Stimulated activated CD8-positive, alpha-beta memory T cell treated with anti-CD3 and anti-CD28 coated beads, Interleukin-4, amount 100 ng/mL, for 24 hours (primary cell): ENCODE measurements around the gene MMS22L.
"Not testable (repeated sequence)": the region's sequence is repeated elsewhere in the genome, so short reads cannot be mapped to it uniquely, and the experiment has no call there.

Experiments
- DNase-seq: peaks from one replicate; pipeline ENCODE4 v3.0.0-alpha.2; 2020; ENCODE audit warnings: low read depth

The MMS22L gene

DNA sequence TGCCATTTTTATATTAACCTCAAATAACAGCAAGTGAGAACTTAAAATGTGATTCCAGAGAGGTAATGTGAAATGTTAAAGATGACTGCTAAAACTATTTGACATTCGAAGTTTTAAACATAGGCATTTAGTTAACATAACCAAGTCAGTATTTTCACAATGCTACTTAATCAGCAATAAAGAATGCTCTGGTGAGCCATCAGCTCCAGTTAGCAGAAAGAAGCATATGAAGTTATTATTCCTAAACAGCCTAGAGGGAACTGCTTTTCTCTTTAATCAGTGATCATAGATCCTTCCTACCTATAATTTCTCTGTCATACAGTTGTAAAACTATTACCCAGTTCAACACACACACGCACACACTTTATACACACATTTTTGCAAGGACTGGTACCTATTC, 60.1 kb downstream of the MMS22L start:
- DNase-seq: no peak

DNA sequence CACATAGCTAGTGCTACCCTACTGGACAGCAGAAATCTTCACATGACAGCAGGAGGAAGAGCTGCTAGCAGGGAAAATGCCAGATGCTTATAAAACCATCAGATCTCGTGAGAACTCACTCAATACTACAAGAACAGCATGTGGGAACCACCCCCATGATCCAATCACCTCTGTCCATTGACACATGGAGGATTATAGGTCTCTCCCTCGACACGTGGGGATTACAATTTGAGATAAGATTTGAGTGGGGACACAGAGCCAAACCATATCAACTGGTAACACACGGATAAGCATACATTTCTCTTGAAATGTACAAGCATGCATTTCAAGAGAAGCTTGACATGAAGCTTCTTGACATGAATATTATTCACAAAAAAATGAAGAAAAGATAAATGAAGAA, 64.1 kb downstream of the MMS22L start:
- DNase-seq: no peak

DNA sequence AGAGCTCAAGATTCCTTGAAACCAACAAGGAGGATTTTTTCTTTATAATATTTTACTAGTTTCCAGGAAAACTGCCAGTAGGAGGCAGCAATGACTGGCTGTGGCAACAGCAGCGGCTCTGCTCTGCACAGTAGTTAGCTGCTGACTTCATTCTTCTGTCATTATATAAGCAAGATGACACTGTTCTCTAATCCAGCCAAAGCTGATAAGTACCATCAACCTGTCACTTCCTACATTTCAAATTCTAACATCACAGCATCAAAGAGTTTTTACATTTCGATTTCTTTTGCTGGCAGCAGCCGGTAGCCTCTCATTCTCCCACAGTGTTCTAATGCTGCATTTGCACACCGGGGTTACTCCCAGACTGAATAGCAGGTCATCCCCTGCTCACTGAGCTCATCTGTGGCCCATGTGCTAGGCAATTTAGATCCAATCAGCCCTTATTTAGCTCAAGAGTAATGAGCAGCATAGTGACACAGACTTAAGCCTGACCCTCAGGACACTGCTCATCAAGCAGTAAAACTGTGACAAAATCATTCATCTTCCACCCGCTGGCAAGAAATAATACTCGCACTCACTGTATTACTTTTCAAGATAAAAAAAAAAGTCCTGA, 67.8 kb downstream of the MMS22L start:
- no peak for DNase-seq

DNA sequence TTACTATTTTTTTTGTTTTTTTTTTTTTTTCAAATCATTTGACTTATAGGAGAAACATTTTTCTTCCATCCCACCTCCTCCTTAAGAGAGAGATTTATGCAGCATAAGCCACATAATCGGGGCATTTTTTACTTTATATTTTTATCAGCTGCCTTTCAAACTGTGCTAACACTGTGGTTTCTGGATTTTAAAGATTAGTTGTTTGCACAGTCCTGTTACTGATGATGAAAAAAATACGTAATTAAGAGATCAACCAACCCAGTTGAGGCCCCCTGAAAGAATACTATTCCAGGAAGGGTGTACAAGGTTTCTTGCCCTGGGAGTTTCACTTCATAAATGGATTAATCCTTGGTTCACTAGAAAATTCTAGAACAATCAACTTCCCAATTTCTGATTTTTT, 68.3 kb downstream of the MMS22L start:
- no peak for DNase-seq

DNA sequence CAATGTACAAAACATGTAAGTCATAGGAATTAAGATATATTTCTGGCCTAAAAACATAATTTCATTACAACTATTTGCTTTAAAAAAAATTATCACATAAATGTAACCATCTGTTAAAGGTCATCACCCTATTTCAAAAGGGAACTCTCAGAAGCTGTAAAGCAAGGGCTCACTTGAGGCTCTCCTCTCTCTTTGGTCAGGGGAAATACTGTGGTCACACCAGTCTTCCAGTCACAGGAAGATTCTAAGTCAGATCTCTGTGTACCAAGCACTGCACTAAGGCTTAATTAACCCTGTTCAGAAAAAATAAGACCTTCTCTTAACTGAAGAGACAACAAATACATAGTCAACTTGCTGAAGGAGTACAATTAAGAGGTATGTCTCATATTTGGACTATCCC, 75.6 kb downstream of the MMS22L start:
- no peak for DNase-seq

DNA sequence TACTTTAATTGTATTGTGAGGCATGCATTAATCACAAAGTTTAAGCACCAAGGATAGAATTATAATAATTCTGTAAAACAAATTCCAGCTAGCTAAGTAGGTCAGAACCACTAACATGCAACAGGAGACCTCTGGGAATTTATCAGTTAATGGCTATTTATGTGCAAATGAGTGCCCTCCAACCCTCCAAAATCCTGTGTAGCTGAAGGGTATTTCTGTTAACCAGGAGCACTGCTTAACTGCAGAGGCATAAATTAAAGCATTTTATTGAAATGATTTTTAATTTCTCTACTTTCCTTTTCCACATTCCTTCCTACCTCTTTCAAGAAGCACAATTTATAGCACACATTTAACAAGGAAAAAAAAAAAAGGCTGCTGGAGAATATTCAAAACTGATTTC, 77.0 kb downstream of the MMS22L start:
- DNase-seq: no peak

DNA sequence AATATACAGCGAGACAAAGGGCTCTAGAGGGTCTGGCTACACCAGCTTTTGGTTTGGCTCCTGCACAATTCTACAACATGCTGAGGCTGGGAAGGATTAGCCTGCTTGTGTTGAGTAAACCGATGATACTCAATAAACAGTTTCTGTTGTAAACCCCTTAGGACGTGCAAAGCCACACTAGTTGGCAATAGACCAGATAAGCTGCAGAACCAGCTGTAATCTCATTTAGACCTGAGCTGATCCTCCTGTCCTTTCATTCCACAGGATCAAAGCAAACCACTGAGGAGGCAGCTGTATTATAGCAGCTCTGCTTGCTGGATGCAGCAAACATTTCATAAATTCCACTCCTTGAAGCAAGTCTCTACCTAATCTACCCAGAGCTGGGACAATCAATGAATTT, 79.7 kb downstream of the MMS22L start:
- no peak for DNase-seq

DNA sequence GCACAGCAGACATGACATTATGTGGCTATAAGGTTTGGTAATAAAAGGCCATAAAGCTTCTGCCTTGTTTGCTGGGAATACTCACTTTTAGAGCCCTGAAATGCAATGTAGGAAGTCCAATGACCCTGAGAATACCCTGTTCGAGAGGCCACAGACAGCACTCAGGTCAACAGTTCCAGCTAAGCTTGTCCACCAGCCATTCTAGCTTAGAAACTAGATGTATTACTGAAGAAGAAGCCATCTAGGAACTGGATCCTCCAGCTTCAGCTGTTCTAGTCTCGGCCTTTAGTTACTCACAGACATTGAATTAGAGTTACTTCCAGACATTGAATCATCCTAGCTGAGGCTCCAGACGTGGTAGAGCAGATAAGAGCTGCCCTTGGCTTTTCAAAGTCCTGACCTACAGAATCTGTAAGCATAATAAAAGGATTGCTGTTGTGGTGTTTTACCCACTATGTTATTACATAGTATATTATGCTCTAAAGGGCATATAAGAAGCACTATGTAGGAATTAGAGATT, 84.9 kb downstream of the MMS22L start:
- DNase-seq: no peak

DNA sequence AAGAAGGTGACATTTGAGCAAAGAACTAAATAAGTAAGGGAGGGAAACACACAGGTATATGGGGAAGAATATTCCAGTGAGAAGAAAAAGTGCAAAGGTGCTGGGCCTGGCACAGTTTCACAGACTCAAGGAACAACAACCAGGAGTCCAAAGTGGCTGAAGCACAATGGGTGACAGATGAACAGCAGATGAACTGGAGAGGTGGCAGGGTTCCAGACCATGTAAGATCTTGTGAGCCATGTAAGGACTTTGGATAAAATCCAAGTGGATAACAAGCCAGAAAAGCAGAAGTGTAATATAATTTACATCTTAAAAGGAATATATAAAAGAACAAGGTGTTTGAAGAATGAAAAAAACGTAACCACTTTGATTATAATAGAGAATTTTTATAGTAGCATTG, 87.9 kb downstream of the MMS22L start:
- DNase-seq: no peak

DNA sequence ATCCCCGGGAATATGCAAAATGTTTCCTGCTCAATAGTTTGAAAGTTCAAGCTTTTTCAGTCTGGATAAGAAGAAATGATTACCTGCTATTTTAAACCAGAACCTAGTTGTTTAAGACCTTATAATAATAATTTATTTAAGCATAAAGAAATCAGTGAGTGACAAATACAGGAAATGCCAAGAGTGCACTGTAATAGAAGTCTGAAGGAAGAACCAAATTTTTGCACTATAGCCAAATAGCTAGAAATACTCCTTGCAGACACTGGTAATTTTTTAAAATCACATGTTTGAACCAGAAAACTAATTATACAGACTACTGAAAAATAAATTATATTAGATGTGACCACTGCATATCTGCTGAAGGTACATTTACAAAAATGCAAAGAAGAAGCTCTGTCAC, 93.2 kb downstream of the MMS22L start:
- DNase-seq: no peak

DNA sequence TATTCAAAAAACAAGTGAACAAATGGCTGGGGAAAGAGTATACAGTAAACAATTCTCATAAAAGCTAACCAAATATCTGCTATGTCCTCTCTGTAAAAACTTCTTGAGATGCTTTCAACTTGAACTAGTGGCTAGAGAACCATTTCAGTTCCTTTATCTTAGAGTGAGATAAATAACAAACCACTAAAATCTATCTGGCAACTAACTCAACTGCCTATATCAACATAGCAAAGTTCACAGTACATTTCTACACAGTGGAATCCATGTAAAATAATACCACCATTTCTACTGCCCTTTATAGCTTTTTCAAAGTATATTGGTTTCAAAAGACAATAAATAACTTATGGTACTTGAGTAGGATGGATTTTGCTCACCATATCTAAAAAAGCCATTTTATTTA, 95.1 kb downstream of the MMS22L start:
- DNase-seq: no peak

DNA sequence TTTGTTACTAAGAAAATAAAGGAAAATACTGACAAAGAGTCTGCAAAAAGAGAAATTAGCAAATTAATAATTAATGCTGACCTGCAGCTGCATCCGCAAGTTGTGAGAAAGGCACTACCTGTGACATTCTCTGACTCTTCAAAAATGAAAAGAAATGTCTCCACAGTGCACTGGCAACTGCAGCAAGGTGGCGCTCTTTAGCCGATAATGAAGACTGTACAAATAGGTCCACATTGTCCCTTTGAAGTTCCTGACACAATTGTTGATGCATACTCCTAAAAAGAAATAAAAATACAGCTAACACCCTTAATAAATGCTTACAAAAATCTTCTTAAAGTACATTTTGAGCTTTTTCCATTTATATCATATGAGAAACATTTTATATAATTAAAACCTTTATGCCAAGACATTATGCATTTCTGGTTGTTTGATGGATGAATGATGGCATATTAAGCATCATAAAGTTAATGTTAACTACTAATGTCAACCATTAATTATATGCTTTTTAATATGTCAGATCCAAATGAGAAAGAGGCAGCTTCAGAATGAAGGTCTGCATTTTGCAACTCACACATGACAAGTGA, 96.5 kb downstream of the MMS22L start:
- DNase-seq: peak; percentile 28

DNA sequence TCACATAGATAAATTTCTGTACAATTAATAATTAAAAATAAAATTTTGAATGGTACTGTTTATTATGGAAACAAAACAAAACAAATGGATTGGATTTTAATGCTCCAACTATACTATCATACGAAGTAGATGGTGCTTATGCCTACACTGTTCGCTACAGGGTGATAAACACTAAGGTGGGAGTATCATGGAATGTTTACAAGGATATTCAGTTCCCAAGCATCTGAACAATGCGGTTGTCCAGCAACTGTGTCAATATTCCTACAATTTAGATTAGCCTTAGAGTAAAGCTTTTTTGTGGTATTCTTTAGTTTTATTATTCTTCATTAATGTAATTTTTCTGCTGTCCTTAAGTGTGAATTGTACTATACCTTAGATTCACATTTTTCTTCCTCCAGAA, 105.1 kb downstream of the MMS22L start:
- no peak for DNase-seq

DNA sequence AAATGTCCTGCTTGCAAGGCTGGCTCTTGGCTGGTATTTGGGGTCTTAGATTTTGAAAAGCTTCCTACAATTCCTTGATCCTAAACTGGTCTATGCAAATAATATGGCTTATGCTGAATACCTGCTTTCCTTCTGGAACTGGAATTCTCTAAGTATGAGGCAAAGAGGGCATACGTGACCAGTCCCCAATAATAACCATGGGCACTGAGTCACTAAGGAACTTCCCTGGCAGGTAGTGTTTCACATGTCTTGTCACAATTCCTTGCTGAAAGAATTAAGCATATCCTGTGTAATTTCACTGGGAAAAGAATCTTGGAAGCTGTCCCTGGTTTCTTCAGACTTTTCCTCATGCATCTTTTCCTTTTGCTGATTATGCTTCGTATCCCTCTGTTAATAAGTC, 106.5 kb downstream of the MMS22L start:
- DNase-seq: no peak

DNA sequence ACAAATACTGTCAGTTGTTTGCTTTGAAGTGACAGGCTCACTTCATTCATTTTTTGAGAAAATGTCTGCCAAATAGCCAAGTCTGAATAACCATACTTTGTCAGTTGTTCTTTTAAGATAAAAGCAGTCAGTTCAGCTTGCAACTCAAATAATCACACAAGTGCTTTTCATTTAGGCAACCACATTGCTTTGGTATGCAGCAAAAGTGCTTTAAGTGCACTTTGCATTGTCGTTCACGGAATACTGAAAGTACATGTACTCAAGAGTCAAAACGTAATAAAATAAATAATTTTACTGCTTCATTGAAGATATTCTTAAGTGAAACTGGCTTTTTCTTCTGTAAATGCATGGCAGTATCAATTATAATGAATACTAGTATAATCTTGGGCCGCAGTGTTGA, 107.2 kb downstream of the MMS22L start:
- no peak for DNase-seq

DNA sequence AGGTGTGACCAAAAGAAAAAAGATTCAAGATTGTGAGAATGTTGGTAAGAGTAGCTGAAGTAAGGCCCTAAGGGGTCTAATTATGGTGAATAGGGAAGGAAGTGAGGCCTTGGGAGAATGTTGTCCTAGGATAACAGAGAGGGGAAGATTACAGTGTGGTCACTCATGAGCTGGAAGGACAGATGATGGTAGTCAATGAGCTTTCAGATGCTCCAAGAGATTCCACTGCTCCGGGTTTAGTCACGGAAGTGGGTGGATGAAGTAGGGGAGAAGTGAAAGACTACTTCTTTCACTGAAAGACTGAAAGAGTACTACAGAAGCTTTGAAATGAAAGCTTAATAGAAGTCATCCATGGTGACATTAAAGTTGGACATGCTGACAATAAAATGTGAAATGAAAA, 108.5 kb downstream of the MMS22L start:
- DNase-seq: no peak

DNA sequence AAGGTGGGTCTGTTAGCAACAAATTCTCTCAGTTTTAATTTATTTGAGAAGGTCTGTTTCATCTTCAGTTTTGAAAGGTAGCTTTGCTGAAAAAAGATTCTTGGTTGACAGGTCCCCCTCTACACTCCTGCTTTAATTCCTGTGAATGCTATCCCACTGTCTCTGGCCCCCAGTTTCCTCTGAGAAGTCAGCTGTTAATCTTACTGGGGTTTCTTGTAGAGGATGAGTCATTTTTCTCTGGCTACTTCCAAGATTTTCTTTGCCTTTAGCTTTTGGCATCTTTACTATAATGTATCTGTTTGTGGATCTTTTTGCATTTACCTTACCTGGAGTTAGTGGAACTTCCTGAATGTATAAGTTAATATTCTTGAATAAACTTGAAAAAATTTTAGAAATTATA, 122.7 kb downstream of the MMS22L start:
- DNase-seq: no peak

DNA sequence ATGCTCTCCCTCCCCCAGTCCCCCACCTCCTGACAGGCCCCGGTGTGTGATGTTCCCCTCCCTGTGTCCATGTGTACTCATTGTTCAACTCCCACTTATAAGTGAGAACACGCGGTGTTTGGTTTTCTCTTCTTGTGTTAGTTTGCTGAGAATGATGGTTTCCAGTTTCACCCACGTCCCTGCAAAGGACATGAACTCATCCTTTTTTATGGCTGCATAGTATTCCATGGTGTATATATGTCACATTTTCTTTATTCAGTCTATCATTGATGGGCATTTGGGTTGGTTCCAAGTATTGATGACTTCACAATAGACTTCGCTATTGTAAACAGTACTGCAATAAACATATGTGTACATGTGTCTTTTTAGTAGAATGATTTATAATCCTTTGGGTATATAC, 127.6 kb downstream of the MMS22L start:
- DNase-seq: not testable (repeated sequence)

DNA sequence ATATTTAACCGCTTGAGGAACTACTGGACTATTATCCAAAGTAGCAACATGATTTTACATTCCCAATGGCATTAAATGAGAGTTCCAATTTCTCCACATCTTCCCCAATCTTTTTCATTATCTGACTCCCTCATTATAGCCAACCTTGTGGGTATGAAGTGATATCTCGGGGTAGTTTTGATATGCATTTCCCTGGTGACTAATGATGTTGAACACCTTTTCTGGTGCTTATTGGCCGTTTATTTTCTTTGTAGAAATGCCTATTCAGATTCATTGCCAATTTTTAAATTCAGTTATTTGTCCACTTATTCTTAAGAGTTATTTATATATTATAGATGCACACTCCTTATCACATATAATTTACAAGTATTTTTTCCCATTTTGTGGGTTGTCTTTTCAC, 129.0 kb downstream of the MMS22L start:
- no peak for DNase-seq

DNA sequence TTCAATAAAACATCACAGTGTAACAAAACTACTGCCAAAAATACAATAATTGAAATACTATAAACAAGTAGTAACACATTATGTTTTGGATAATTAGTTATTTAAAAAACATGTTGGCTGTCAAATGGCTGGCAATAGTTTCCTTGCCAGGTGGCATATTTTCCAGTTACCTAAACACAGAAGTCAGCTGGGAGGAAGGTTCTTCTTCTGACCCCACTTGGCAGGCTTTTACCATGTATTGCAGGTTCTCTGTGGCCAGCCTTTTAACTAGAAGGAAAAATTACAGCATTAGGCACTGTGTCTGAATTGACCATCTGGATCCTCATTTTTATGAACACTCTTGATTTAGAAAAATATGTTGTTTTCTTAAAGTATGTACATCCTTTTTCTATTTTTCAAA, 131.4 kb downstream of the MMS22L start:
- DNase-seq: no peak

DNA sequence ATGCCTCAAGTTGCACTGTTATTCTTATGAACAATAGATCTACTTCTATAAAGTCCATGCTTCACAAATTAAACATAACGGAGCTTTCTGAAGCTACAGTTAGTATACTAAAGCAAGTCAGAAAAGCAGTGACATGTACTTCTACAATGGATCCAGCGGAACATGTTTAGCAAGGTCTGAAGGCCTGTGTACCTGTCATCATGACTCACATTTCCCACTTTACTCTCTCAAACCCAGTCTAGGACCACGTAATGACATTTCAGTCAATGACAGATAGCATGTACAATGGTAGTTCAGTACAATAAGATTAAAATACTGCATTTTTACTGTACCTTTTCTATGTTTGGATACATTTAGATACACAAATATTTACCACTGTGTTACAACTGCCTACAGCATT, 132.1 kb downstream of the MMS22L start:
- no peak for DNase-seq

DNA sequence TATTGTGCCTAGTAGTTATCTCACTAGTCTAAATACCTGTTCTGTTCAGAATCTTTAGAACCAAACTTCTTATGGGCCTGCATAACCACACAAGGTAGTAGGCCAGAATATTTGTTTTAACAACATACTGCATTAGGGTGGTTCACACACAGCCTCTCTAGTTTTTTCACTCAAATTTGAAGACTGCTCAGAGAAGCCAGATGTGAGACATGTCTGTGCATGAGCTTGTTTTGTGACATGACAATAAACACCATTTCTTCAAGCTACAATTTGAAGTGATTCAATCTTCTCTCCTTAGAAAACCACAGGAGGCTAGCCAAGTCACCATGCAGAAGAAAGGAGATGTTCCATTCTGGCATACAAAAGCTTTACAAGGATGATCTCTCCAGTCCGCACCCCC, 135.6 kb downstream of the MMS22L start:
- DNase-seq: no peak

DNA sequence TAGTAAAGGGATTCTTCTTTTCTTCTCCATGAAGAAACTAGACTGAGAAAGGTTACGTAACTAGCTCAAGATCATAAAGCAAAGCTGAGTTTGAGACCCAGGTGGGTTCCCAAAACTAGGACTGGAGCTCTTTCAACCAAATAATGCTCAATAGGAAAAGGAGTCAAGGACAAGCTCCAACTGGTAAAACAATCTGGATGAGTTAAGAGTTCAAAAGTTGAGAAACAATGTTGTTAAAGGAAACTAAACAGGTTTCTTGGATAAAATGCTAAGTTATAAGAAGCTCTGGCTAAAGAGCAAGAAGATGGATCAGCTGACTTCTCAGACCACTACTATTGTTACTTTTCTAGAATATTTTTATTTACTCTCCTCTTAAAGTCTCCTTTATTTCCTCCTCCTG, 137.3 kb downstream of the MMS22L start:
- DNase-seq: no peak

DNA sequence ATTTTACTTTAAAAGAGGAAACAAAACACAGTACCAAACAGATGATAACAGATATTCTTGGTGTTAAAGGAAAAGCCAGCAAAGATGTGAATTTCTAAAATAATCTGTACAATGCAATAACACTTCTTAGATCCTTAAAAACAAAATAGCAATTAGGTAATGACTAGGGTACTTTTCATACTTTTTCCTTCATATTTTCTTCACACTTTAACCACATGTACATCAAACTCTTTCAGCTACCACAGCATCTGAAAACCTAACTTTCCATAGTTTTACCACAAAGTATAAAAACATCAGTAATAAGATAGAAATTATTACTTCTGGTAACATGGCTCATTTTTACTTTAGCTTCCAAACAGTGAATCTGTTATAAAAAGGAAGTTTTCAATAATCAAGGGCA, 141.3 kb downstream of the MMS22L start:
- no peak for DNase-seq
